NCI-H69 (cell line): ENCODE measurements around the gene SYNDIG1.
"Not testable (repeated sequence)": the region's sequence is repeated elsewhere in the genome, so short reads cannot be mapped to it uniquely, and the experiment has no call there.

Experiments used
- DNase-seq: peaks from one replicate; lab custom pipeline; 2025; lab: John Stamatoyannopoulos, UW

The SYNDIG1 gene

GRCh38 chr20:24493181-24493580 is 23.8 kb downstream of the SYNDIG1 start:
- no peak for DNase-seq

- DNase-seq, result no peak
Observed at GRCh38 chr20:24493661-24494459, 24.4 kb downstream of the SYNDIG1 start.

- no peak for DNase-seq
Observed at GRCh38 chr20:24494460-24494920, 25.1 kb downstream of the SYNDIG1 start.

GRCh38 chr20:24495266-24495665 is 25.8 kb downstream of the SYNDIG1 start:
- DNase-seq, result no peak

GRCh38 chr20:24497851-24498250 is 28.4 kb downstream of the SYNDIG1 start:
- DNase-seq, result peak; percentile 84

- DNase-seq, result no peak
Observed at GRCh38 chr20:24498641-24499040, 29.2 kb downstream of the SYNDIG1 start.

DNA sequence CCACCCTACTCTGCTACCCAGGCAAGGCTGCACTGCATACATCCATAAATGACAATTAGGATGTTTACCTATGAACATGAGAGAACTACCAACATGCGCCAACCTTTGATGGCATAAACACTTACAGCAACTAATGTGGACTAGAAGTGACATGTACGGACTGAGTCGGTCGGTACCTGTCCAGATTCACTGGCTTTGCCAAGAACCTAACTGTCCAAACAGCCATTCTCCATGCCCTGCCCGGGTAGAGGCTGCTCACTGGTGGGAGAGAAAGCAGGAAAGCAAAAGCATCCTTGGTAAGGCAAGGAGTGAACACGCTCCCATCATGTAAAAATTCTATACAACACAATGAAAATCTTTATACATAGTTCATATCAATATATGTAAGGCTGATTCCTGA is 30.0 kb downstream of the SYNDIG1 start:
- no peak for DNase-seq

GRCh38 chr20:24501764-24502556 is 32.5 kb downstream of the SYNDIG1 start:
- no peak for DNase-seq

GRCh38 chr20:24502661-24503060 is 33.2 kb downstream of the SYNDIG1 start:
- DNase-seq, result no peak

- DNase-seq, result no peak
Observed at GRCh38 chr20:24503352-24503931, 34.0 kb downstream of the SYNDIG1 start.

DNA sequence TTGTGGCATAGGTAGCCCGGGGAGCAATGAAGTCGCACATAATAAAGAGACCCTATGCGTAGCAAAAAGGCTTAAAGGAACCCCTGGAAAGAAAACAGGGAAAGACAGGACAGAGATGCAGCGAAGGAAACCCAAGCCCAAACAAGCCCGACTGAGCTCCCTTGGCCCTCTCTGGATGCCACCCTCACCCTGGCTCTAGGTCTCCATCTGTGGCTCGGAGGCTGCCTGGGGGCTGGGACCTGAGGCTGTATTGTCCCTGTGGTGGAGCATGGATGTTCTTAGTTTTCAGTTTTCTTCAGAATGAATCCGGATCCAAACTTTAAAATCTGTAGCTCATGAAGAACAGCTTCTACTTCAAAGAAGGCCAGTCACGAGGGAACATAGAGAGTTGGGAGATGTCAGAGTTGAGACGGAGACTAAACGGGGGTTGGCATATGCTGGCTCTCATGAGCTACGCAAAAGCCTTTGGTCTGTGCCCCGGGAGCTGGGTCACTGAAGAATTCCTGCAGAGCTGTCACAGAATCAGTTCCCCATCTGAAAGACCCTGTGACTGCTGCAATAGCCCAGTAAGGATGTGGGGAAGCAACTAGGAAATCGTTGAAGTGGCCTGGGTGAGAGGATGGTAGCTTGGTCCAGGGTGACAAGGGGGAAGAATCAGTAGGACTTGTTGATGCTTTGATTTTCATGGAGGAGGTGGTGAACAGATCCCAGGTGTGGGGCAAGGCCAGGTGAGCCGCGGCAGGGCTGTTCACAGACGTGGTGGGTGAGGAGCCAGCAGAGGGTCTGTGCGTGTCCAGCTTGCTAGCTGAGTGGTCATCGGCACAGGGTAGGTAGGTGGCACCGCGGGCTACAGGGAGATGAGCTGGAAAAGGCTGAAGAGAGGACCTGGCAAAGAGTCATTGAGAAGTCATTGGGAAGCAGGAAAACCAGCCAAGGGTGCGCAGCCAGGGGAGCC is 35.2 kb downstream of the SYNDIG1 start:
- DNase-seq, result no peak

GRCh38 chr20:24506146-24506545 is 36.7 kb downstream of the SYNDIG1 start:
- no peak for DNase-seq

DNA sequence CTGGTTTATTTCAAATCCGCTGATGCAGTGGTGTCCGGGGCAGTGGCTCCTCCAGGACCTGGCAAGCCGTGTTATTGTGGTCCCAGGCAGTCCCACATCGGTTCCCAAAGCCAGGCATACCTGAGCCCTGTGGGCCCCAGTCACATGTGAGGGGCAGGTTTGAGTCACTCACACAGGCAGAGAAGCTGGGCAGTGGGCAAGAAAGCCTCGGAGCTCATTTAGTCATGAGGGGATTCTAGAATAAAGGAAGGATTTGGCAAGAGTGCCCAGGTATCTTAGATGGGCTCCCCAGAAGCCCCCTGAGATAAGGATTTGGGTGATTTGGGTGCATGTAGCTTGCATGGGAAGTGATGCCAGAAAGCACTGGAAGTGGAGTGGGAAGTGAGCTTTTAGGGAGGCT is 37.3 kb downstream of the SYNDIG1 start:
- no peak for DNase-seq

DNA sequence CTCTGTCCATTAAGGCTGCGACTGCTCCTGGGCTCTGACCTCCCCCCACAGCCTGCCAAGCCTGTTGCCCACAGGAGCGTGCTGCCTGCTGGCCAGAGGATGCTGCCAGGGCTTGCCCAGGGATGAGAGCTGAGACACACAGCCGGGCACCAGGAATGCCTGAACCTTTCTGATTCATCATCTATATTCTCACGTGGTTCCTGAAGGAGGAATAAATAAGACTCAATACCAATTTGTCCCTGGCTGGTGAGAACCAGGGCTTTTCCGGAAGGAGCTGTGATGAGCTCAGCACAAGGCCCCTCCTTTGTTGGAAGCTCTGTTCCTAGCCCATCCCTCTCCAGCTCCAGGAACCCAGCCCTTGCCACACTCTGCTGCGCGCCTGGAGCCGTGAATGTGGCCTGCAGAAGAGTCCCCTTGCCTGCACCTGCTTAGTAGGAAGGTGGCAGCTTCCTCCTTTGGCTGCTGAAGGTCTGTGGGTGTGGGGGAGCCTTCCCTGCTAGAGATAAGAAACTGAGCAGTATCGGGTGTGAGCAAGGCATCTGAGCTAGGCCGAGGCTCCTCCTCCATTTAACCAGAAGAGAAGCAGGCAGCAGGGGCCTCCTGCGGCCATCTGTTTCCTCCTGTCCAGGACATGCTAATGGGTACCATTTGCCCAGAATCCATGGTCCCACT is 37.9 kb downstream of the SYNDIG1 start:
- DNase-seq, result no peak

- not testable (repeated sequence) for DNase-seq
Observed at GRCh38 chr20:24512441-24512840, 43.0 kb downstream of the SYNDIG1 start.

DNA sequence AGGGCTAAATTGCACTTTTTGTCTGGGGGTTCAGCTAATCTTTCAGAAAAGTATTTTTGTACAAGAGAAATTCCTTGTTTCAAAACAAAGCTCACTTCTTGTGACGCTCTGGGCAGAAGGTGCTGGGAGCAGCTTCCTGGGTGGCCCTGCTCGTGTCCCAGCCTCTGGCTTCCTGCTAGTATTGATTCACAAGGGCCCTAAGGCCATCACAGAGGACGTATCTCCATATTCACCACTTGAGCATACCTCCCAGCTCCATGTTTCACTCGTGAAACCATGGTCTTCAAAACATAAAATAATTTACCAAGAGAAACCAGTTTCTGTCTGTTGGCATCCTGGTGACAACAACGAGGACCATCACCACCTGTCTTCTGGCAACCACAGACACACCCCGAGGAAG is 49.1 kb downstream of the SYNDIG1 start:
- DNase-seq, result no peak

GRCh38 chr20:24519476-24519875 is 50.0 kb downstream of the SYNDIG1 start:
- no peak for DNase-seq

- DNase-seq, result no peak
Observed at GRCh38 chr20:24521032-24521431, 51.6 kb downstream of the SYNDIG1 start.

DNA sequence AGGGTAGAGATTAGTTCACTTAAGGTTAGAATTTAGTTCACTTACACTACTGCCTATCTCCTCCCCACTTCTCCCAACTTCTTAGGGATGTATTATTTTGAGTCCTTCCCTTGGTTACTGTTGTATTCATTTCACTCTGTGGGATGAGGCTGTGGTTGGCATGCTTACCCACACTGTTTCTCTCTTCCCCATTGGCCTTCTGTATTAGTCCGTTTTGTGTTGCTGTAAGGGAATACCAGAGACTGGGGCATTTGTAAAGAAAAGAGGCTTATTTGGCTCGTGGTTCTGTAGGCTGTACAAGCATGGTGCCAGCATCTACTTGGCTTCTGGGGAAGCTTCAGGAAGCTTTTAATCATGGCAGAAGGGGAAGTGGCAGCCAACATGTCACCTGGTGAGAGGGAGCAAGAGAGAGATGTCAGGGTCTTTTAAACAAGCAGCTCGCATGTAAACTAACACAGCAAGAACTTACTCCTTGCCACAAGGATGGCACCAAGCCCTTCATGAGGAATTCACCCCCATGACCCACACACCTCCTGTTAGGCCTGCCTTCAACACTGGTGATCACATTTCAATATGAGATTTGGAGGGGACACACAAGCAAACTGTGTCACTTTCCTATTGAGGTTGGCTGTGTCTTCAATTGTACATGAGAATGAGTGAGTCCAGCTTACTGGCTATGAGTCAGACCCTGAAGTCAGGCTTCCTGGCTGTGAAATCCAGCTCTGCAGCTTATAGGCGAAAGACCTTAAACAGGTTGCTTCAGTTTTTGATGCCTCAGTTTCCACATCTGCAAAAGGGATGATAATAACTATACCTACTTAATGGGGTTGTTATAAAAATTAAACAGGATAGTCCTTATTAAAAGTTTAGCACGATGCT is 53.3 kb downstream of the SYNDIG1 start:
- no peak for DNase-seq

DNA sequence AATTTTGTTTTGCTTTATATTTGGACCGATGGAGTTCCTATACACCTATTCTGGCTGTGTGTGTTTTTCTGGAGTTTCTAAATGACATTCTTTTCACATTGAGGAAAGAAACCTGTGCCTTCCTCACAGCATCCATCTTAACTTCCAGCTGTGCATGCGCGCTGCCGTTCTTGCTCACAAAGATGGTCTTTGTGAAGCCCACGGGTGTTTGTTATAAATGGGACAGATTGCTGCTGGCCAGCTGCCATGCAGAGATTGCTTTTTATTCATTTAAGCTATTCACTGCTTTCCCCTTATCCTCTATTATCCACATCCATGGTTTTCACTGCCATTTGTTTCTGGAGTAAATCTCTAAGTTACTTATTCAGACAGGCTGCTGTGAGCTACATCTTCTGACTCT is 54.2 kb downstream of the SYNDIG1 start:
- DNase-seq, result peak; percentile 7
